GM12878 (cell line): ENCODE data around the gene CLIP3. TPM values are rescaled to one million over a fixed set of nuclear protein-coding genes. Genes with fewer than 3 reads are reported as not detected.

Experiments
- ATAC-seq: fragments of 200-7000 bp; cut with Tn5 transposase; 3 replicates; pipeline ENCODE4 v1.9.1; 2020; ENCODE audit warnings: mild to moderate bottlenecking, moderate library complexity
- BruUV-seq: library from RNA; stranded (reverse); fragments of 400-500 nt; replicated peaks from 2 replicates; lab custom pipeline; 2021; lab: Mats Ljungman, UMichigan
- CTCF ChIA-PET: fragments of 300-600 bp; sonication (Branson Sonifier 250); formaldehyde crosslinking; extraction: SDS; loops from one replicate; lab custom pipeline; 2021; ENCODE audit warnings: inconsistent platforms; lab: Yijun Ruan, JAX
- POLR2A ChIA-PET: fragments of 350-600 bp; formaldehyde crosslinking; extraction: SDS; loops from one replicate; lab custom pipeline; 2021; ENCODE audit warnings: inconsistent platforms; lab: Charles Lee
- RAD21 ChIA-PET: fragments of 300-600 bp; sonication (Branson Sonifier 250); formaldehyde crosslinking; loops from one replicate; lab custom pipeline; 2023; ENCODE audit warnings: antibody characterized with exemption; ENCODE audit not compliant: unreplicated experiment; lab: Charles Lee
- SMC1A ChIA-PET: fragments of 300-600 bp; sonication (Branson Sonifier 250); formaldehyde crosslinking; loops from one replicate; lab custom pipeline; 2023; ENCODE audit not compliant: unreplicated experiment, uncharacterized antibody; lab: Charles Lee
- DNase-seq: peaks from one replicate; pipeline ENCODE4 v3.0.0-alpha.2; 2011; ENCODE audit warnings: low read depth, low spot score
- FAIRE-seq: peaks from 3 replicates; lab custom pipeline; 2011; peaks lifted over from hg19 to GRCh38; lab: Jason Lieb, UNC
- H2AFZ ChIP-seq: 2 replicates; pipeline ENCODE4 v1.6.0; 2011; ENCODE audit warnings: low read depth, low read length, control low read depth; ENCODE audit not compliant: control insufficient read depth
- H3K27ac ChIP-seq: 2 replicates; pipeline ENCODE4 v1.5.1; 2011; ENCODE audit warnings: control low read depth; ENCODE audit not compliant: control insufficient read depth, insufficient read depth
- H3K27me3 ChIP-seq, 2 experiments: replicated peaks in 1 of 2; 2 replicates each; pipeline versions ENCODE4 v1.6.0 to v1.6.1; 2011; ENCODE audit warnings: low read length in 1 of 2; ENCODE audit not compliant: control insufficient read depth in 2 of 2, insufficient read depth in 2 of 2
- H3K36me3 ChIP-seq, 2 experiments: 2 replicates each; pipeline ENCODE4 v1.5.1; 2011; ENCODE audit warnings: low read length in 1 of 2; ENCODE audit not compliant: control insufficient read depth in 2 of 2, insufficient read depth in 2 of 2
- H3K4me1 ChIP-seq: 2 replicates; pipeline ENCODE4 v1.6.1; 2011; ENCODE audit warnings: mild to moderate bottlenecking, low read length, moderate library complexity, mixed read lengths; ENCODE audit not compliant: control insufficient read depth, insufficient read depth
- H3K4me2 ChIP-seq: 2 replicates; pipeline ENCODE4 v1.6.0; 2011; ENCODE audit warnings: control low read depth; ENCODE audit not compliant: control insufficient read depth, insufficient read depth
- H3K4me3 ChIP-seq: fragments of 200-600 bp; sonication (generic); 2 replicates; pipeline ENCODE4 v1.5.1; 2016
- H3K79me2 ChIP-seq: 2 replicates; pipeline ENCODE4 v1.6.0; 2011; ENCODE audit warnings: low read length; ENCODE audit not compliant: control insufficient read depth, insufficient read depth
- H3K9ac ChIP-seq: 2 replicates; pipeline ENCODE4 v1.8.0; 2011; ENCODE audit warnings: low read length, control low read depth, mixed read lengths; ENCODE audit not compliant: control insufficient read depth, insufficient read depth
- H3K9me3 ChIP-seq: replicated peaks from 3 replicates; pipeline ENCODE4 v1.5.1; 2011; ENCODE audit warnings: mild to moderate bottlenecking, low read length; ENCODE audit not compliant: control insufficient read depth, insufficient read depth
- H4K20me1 ChIP-seq: 2 replicates; pipeline ENCODE4 v1.6.0; 2011; ENCODE audit not compliant: control insufficient read depth, insufficient read depth
- BHLHE40 ChIP-seq, 2 experiments: fragments of 450-650 bp in 1 of 2; IDR thresholded peaks; 2 replicates each; pipeline ENCODE4 v1.6.1; 2011 to 2017; ENCODE audit warnings: low read depth in 2 of 2, borderline replicate concordance in 1 of 2, improper control_type of control experiment in 1 of 2, low read length in 1 of 2, mild to moderate bottlenecking in 1 of 2
- CBFB ChIP-seq: IDR thresholded peaks from 2 replicates; pipeline ENCODE4 v1.6.1; 2016; ENCODE audit warnings: antibody characterized with exemption, low read depth
- DPF2 ChIP-seq: fragments of 450-650 bp; IDR thresholded peaks from 2 replicates; pipeline ENCODE4 v1.6.1; 2017; ENCODE audit warnings: mild to moderate bottlenecking
- E2F4 ChIP-seq: IDR thresholded peaks from 2 replicates; pipeline ENCODE4 v1.6.1; 2012; ENCODE audit warnings: low read depth, low read length, improper control_type of control experiment
- EED ChIP-seq: sonication (generic); IDR thresholded peaks from 2 replicates; pipeline ENCODE4 v1.6.1; 2016; ENCODE audit warnings: antibody characterized with exemption, low read depth
- ELK1 ChIP-seq: IDR thresholded peaks from 2 replicates; pipeline ENCODE4 v1.6.1; 2012; ENCODE audit warnings: low read depth, low read length, improper control_type of control experiment
- HDAC6 ChIP-seq: fragments of 200-600 bp; sonication (generic); IDR thresholded peaks from one replicate; pipeline ENCODE4 v1.8.0; 2017; ENCODE audit warnings: antibody characterized with exemption; ENCODE audit not compliant: unreplicated experiment
- JUNB ChIP-seq: IDR thresholded peaks from 2 replicates; pipeline ENCODE4 v1.6.1; 2016; ENCODE audit warnings: antibody characterized with exemption, mild to moderate bottlenecking
- MLLT1 ChIP-seq: fragments of 450-650 bp; IDR thresholded peaks from 2 replicates; pipeline ENCODE4 v1.6.1; 2016; ENCODE audit warnings: mild to moderate bottlenecking
- NFYA ChIP-seq: IDR thresholded peaks from 2 replicates; pipeline ENCODE4 v1.6.1; 2011; ENCODE audit warnings: low read depth, mild to moderate bottlenecking, low read length, improper control_type of control experiment, borderline replicate concordance
- POLR2AphosphoS2 ChIP-seq: IDR thresholded peaks from 2 replicates; pipeline ENCODE4 v1.6.1; 2011; ENCODE audit warnings: low read depth, mild to moderate bottlenecking, low read length, improper control_type of control experiment, moderate library complexity
- RBBP5 ChIP-seq: fragments of 200-600 bp; sonication (generic); conservative IDR thresholded peaks from 2 replicates; pipeline ENCODE4 v1.6.1; 2016
- RCOR1 ChIP-seq: conservative IDR thresholded peaks from 2 replicates; pipeline ENCODE4 v1.6.1; 2012; ENCODE audit warnings: low read depth, low read length, improper control_type of control experiment
- RELA ChIP-seq: fragments of 450-650 bp; IDR thresholded peaks from 2 replicates; pipeline ENCODE4 v1.8.0; 2014; ENCODE audit warnings: borderline replicate concordance; ENCODE audit not compliant: partially characterized antibody
- SMAD5 ChIP-seq: IDR thresholded peaks from 2 replicates; pipeline ENCODE4 v1.6.1; 2016; ENCODE audit warnings: antibody characterized with exemption, low read depth
- SUPT20H ChIP-seq: IDR thresholded peaks from 2 replicates; pipeline ENCODE4 v1.6.1; 2011; ENCODE audit warnings: low read depth, mild to moderate bottlenecking, low read length, moderate library complexity, borderline replicate concordance; ENCODE audit not compliant: control insufficient read depth
- TARDBP ChIP-seq: IDR thresholded peaks from 2 replicates; pipeline ENCODE4 v1.6.1; 2016; ENCODE audit warnings: borderline replicate concordance
- WRNIP1 ChIP-seq: IDR thresholded peaks from 2 replicates; pipeline ENCODE4 v1.6.1; 2011; ENCODE audit warnings: low read depth, low read length, improper control_type of control experiment, borderline replicate concordance
- ZNF384 ChIP-seq: IDR thresholded peaks from 2 replicates; pipeline ENCODE4 v1.6.1; 2012; ENCODE audit warnings: low read depth, mild to moderate bottlenecking, low read length, improper control_type of control experiment, borderline replicate concordance
- WGBS: methylation state at CpG from one replicate; pipeline ENCODE4 v1.1.6; 2016; ENCODE audit warnings: low lambda C conversion rate; ENCODE audit not compliant: insufficient replicate concordance, insufficient coverage; ENCODE audit errors: missing lambda C conversion rate; 5-methylcytosine and 5-hydroxymethylcytosine counted together
- in situ Hi-C: fragments of 300-500 bp; cut with MboI; formaldehyde crosslinking; loops from 9 replicates; pipeline ENCODE4 v1.14.3; 2018; ENCODE audit warnings: mixed read lengths
- intact Hi-C: fragments of 100-400 bp; cut with micrococcal nuclease; formaldehyde crosslinking; loops from one replicate; pipeline ENCODE4 v1.14.2; 2022; ENCODE audit not compliant: unreplicated experiment
- polyA plus RNA-seq, 11 experiments: library from polyadenylated mRNA; depleted of rRNA in 4 of 11; unstranded in 6 of 11; stranded (reverse) in 5 of 11; fragments of >200 nt; fragmentation: Nextera tagmentation in 4 of 11; fragmentation: Illumina TruSeq in 1 of 11; extraction: Ambion mirVana in 4 of 11; extraction: Trizol in 1 of 11; gene quantifications; 1 replicate in 1 of 11; 2 replicates in 10 of 11; pipeline versions ENCODE4 v1.2.1 to v1.2.3, GENCODE V29; 2011 to 2016; ENCODE audit warnings: inconsistent platforms in 2 of 11, missing spikeins in 2 of 11, low read depth in 1 of 11
- total RNA-seq, 4 experiments: library from RNA; depleted of rRNA in 3 of 4; stranded (reverse); fragments of >200 nt in 3 of 4; fragmentation: Illumina TruSeq in 1 of 4; extraction: Trizol in 1 of 4; gene quantifications; 2 replicates each; pipeline versions ENCODE4 v1.2.1 to v1.2.3, GENCODE V29; 2013 to 2021

The CLIP3 gene
- total and polyA plus RNA-seq, 10 of the 15 experiments (the other 5 are each of a cell fraction or from before 2014, with no cell fraction given) = 0.09 to 2.7 (median 0.45) TPM; not detected in 1

- H2AFZ ChIP-seq = no peak overlapping the region
- WGBS = 84% methylated on average over 11 of the region's 11 CpGs
- in situ Hi-C loops = no loop called here
- H3K4me1 ChIP-seq = no peaks in the 10 kb centered on the region; the same call in 1 of the 2 replicates
- peaks cover 16% of the 10 kb centered on the region for H3K79me2 ChIP-seq
- no peak overlapping the region for H3K27ac ChIP-seq
- no peak for FAIRE-seq
- intact Hi-C loops = loop anchor here (5.0 kb wide), 1 partner anchor 42 kb away; the partner anchor contains the start of genes THAP8 and WDR62
- H3K9ac ChIP-seq = no peak overlapping the region
- no peaks in the 10 kb centered on the region for H3K9me3 ChIP-seq
- H4K20me1 ChIP-seq = no peaks in the 10 kb centered on the region
- ChIA-PET POLR2A (no interaction called here), RAD21 (no interaction called here), CTCF (interaction anchor here (0.9 kb wide), 1 partner anchor 43 kb away, joined by 5 read pairs; the partner anchor contains the start of gene THAP8), SMC1A (no interaction called here)
- no peaks in the 10 kb centered on the region for H3K27me3 ChIP-seq
- H3K36me3 ChIP-seq = no peaks in the 10 kb centered on the region
- no TSS peak for BruUV-seq
- H3K4me3 ChIP-seq = no peak overlapping the region
- DNase-seq = no peak
- no peak for ATAC-seq
- H3K4me2 ChIP-seq = no peak overlapping the region
- no peak for TF ChIP-seq CBFB
- TF ChIP-seq ZNF384 = no peak
- TF ChIP-seq NFYA = no peak
- no peak for TF ChIP-seq TARDBP
- TF ChIP-seq RCOR1 = no peak
- TF ChIP-seq E2F4 = no peak
- no peak for TF ChIP-seq RELA
- no peak for TF ChIP-seq SUPT20H
- TF ChIP-seq SMAD5 = no peak
- TF ChIP-seq DPF2 = no peak
- TF ChIP-seq ELK1 = no peak
- no peak for TF ChIP-seq EED
- no peak for TF ChIP-seq MLLT1
- no peak for TF ChIP-seq HDAC6
- no peak for TF ChIP-seq JUNB
- no peak for TF ChIP-seq POLR2AphosphoS2
- TF ChIP-seq BHLHE40 (IDR thresholded peaks at IDR 0.05; ENCODE audit: borderline replicate concordance in 1 of 2, low read depth in 2 of 2, low read length in 1 of 2) = no peak
- no peak for TF ChIP-seq WRNIP1
- TF ChIP-seq RBBP5 = no peak
Measured at GRCh38 chr19:36010402-36010801, 22.3 kb downstream of the CLIP3 start.
